Tibial nerve (tissue), 4 donors: Measurements from ENCODE around the gene MAN2A2. TPM values are rescaled to one million over a fixed set of nuclear protein-coding genes. Genes with fewer than 3 reads are reported as not detected.

Experiments
- DNase-seq, 2 donors: peaks; one replicate each; pipeline ENCODE4 v3.0.0-alpha.2; 2019; ENCODE audit warnings: low spot score in 2 of 2
- H3K27ac ChIP-seq, 4 donors: fragments of 200-600 bp; sonication (generic) in 3 of 4; one replicate each; pipeline ENCODE4 v1.5.1; 2017 to 2019; ENCODE audit warnings: mild to moderate bottlenecking in 1 of 4
- H3K27me3 ChIP-seq, 2 donors: fragments of 200-600 bp; sonication (generic) in 1 of 2; one replicate each; pipeline versions ENCODE4 v1.5.1 to v1.6.0; 2017 to 2019
- H3K36me3 ChIP-seq, 3 donors: fragments of 200-600 bp; sonication (generic); one replicate each; pipeline ENCODE4 v1.5.1; 2018 to 2019
- H3K4me1 ChIP-seq, 4 donors: fragments of 200-600 bp; sonication (generic) in 3 of 4; one replicate each; pipeline ENCODE4 v1.5.1; 2017 to 2019
- H3K4me3 ChIP-seq, 4 donors: fragments of 200-600 bp; sonication (generic) in 3 of 4; one replicate each; pipeline ENCODE4 v1.5.1; 2017 to 2019; ENCODE audit warnings: mild to moderate bottlenecking in 1 of 4, moderate library complexity in 1 of 4
- H3K9me3 ChIP-seq, 4 donors: fragments of 200-600 bp; sonication (generic) in 3 of 4; one replicate each; pipeline ENCODE4 v1.5.1; 2017 to 2019
- EP300 ChIP-seq, 2 donors: sonication (generic); formaldehyde crosslinking; IDR thresholded peaks; one replicate each; pipeline ENCODE4 v1.6.1; 2017; ENCODE audit warnings: antibody characterized with exemption in 2 of 2, mild to moderate bottlenecking in 1 of 2
- POLR2A ChIP-seq, 2 donors: fragments of 450-650 bp; IDR thresholded peaks; one replicate each; pipeline ENCODE4 v1.6.1; 2017; ENCODE audit warnings: antibody characterized with exemption in 2 of 2, mild to moderate bottlenecking in 2 of 2, moderate library complexity in 2 of 2
- WGBS, 2 donors: methylation state at CpG; one replicate each; pipeline ENCODE4 v1.1.5; 2018; 5-methylcytosine and 5-hydroxymethylcytosine counted together
- total RNA-seq, 4 donors: library from RNA; depleted of rRNA; stranded (reverse); fragments of >200 nt; gene quantifications; one replicate each; pipeline ENCODE4 v1.1.0, GENCODE V29; 2016
- TF ChIP-seq, protein P1 (sequence below), 5 experiments: fragments of 200-600 bp in 3 of 5; fragments of 450-650 bp in 2 of 5; sonication (generic) in 3 of 5; IDR thresholded peaks; one replicate each; pipeline ENCODE4 v1.5.1; 2016 to 2019; ENCODE audit warnings: antibody characterized with exemption in 5 of 5, mild to moderate bottlenecking in 3 of 5, moderate library complexity in 2 of 5

Gene MAN2A2
- total RNA-seq, 4 donors from 2014 or later: 83.5 to 178 (median 128) TPM

DNA sequence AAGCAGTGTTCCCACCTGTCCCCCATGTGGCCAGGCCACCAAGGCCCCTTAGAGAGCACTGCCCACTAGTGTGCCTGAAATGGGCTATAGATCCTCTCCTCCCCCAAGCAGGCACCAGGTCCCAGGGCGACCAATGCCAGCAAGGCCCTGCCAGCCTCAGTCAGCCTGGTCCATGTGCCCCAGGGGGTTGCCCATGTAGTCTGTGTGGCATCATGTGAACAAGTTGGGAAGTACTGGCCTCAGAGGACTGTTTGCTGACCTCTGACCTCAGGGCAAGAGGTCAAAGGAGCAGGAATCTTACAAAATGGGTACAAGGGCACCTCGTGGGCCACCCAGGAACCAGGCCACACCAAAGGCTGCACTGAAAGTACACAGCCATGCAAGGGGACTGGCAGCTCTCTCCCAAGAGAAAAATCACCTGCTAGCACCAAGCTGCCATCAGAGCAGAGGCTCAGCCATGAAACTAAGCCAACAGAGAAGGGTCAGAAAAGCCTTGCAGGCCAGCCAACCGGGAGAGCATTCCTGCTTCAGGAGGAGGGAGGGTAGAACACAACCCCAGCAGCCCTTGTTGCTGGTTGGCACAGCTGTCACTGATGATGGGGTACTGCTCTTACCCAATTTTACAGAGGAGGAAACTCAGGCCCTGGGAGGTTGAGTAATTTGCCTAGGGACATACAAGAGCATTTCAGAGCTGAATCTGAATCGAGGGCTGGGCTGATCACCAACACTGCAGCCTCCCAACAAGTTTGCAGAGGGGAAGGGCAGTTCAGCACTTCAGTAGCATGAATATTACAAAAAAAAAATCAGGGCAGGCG is 39.9 kb upstream of the MAN2A2 start:
- H3K27me3 ChIP-seq: no peaks in the 10 kb centered on the region
- peak overlapping the region in 1 of 4 donors; percentile 2 for H3K27ac ChIP-seq
- no peak overlapping the region for H3K4me3 ChIP-seq
- 52 to 60% methylated on average over 4 to 5 of the region's 5 CpGs for WGBS, 2 donors
- peaks cover 0 to 3% (median 0%) of the 10 kb centered on the region in 4 donors for H3K4me1 ChIP-seq
- no peaks in the 10 kb centered on the region for H3K9me3 ChIP-seq
- no peaks in the 10 kb centered on the region for H3K36me3 ChIP-seq
- TF ChIP-seq EP300 (IDR thresholded peaks at IDR 0.05): peak in 1 of 2 donors; percentile 31
- TF ChIP-seq, protein P1, sequence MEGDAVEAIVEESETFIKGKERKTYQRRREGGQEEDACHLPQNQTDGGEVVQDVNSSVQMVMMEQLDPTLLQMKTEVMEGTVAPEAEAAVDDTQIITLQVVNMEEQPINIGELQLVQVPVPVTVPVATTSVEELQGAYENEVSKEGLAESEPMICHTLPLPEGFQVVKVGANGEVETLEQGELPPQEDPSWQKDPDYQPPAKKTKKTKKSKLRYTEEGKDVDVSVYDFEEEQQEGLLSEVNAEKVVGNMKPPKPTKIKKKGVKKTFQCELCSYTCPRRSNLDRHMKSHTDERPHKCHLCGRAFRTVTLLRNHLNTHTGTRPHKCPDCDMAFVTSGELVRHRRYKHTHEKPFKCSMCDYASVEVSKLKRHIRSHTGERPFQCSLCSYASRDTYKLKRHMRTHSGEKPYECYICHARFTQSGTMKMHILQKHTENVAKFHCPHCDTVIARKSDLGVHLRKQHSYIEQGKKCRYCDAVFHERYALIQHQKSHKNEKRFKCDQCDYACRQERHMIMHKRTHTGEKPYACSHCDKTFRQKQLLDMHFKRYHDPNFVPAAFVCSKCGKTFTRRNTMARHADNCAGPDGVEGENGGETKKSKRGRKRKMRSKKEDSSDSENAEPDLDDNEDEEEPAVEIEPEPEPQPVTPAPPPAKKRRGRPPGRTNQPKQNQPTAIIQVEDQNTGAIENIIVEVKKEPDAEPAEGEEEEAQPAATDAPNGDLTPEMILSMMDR (IDR thresholded peaks at IDR 0.05): no peak
- DNase-seq: no peak

GRCh38 chr15:90863987-90864386 is 39.1 kb upstream of the MAN2A2 start:
- H3K9me3 ChIP-seq: no peaks in the 10 kb centered on the region
- H3K27me3 ChIP-seq: no peaks in the 10 kb centered on the region
- TF ChIP-seq EP300 (IDR thresholded peaks at IDR 0.05) (no peak), POLR2A (IDR thresholded peaks at IDR 0.05) (no peak)
- TF ChIP-seq, protein P1 (IDR thresholded peaks at IDR 0.05): no peak
- H3K4me1 ChIP-seq: peaks cover 0 to 10% (median 4%) of the 10 kb centered on the region in 4 donors
- DNase-seq: no peak
- 84 to 85% methylated on average over 4 of the region's 4 CpGs for WGBS, 2 donors
- H3K27ac ChIP-seq: no peak overlapping the region
- H3K36me3 ChIP-seq: no peaks in the 10 kb centered on the region
- no peak overlapping the region for H3K4me3 ChIP-seq

DNA sequence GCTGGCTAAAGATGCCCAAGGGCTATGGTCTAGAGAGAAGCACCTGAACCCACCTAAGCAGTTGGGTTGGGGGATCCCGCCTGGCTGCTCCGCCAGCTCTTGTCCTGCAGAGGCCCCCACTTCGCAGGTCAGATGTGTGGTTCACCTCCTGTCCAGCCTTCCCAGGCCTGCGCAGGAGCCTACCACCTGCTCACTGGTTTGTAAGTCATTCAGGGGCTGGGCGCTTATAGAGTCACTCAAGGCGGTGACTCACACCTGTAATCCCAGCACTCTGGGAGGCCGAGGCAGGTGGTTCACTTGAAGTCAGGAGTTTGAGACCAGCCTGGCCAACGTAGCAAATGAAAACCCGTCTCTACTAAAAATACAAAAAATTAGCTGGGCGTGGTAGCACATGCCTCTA is 38.6 kb upstream of the MAN2A2 start:
- Histone ChIP-seq H3K4me3 (no peak overlapping the region), H3K9me3 (no peaks in the 10 kb centered on the region), H3K27ac (no peak overlapping the region), H3K27me3 (no peaks in the 10 kb centered on the region), H3K4me1 (peaks cover 0 to 15% (median 9%) of the 10 kb centered on the region in 4 donors), H3K36me3 (no peaks in the 10 kb centered on the region)
- DNase-seq: no peak
- no peak for TF ChIP-seq POLR2A (IDR thresholded peaks at IDR 0.05)
- TF ChIP-seq, protein P1 (IDR thresholded peaks at IDR 0.05): no peak
- TF ChIP-seq EP300 (IDR thresholded peaks at IDR 0.05): no peak
- WGBS, 2 donors: 90 to 92% methylated on average over 7 to 10 of the region's 10 CpGs

- Histone ChIP-seq H3K36me3 (no peaks in the 10 kb centered on the region), H3K4me1 (peaks cover 0 to 27% (median 20%) of the 10 kb centered on the region in 4 donors), H3K4me3 (no peak overlapping the region), H3K27ac (no peak overlapping the region), H3K27me3 (no peaks in the 10 kb centered on the region), H3K9me3 (no peaks in the 10 kb centered on the region)
- TF ChIP-seq, protein P1 (IDR thresholded peaks at IDR 0.05): no peak
- TF ChIP-seq EP300 (IDR thresholded peaks at IDR 0.05) (no peak), POLR2A (IDR thresholded peaks at IDR 0.05) (no peak)
- DNase-seq: no peak
- WGBS, 2 donors: 93 to 96% methylated on average over 4 of the region's 4 CpGs
Measured at GRCh38 chr15:90865702-90866101, 37.4 kb upstream of the MAN2A2 start.

- Histone ChIP-seq H3K9me3 (no peaks in the 10 kb centered on the region), H3K27me3 (no peaks in the 10 kb centered on the region), H3K27ac (no peak overlapping the region), H3K4me3 (no peak overlapping the region), H3K36me3 (no peaks in the 10 kb centered on the region), H3K4me1 (peaks cover 0 to 29% (median 20%) of the 10 kb centered on the region in 4 donors)
- TF ChIP-seq, protein P1 (IDR thresholded peaks at IDR 0.05): no peak
- TF ChIP-seq POLR2A (IDR thresholded peaks at IDR 0.05) (no peak), EP300 (IDR thresholded peaks at IDR 0.05) (no peak)
- WGBS, 2 donors: 67 to 78% methylated on average over 16 of the region's 16 CpGs
- no peak for DNase-seq
Measured at GRCh38 chr15:90866161-90866715, 36.9 kb upstream of the MAN2A2 start.
